ENCODE data around the gene KDM4C. TPM values are rescaled to one million over a fixed set of nuclear protein-coding genes. Genes with fewer than 3 reads are reported as not detected.
A peak's percentile ranks its signal among the peaks of the same experiment; 100 is the strongest.

Gene KDM4C
- total RNA-seq, 2 donors from 2014 or later, result 12.8 to 31.5 TPM

DNA sequence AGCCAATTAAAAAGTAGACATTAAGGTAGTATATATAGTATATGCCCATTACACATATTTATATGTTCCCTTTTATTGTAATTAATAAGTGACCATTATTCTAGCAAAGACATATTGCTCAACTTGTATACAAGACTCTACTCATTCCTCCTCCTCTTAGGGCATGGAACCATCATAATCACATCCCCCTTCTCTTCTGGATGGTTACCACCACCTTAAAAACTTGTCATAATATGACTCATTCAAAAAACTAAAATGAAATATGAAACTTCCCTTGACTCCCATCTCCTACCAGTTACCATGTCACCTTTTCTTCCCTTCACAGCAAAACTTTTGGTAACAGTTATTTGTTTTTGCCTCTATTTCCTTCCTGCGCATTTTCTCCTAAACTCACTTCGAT is 438.7 kb downstream of the KDM4C start:
- Histone ChIP-seq H3K4me3 (ENCODE audit: low read length) (no peak overlapping the region), H3K4me1 (ENCODE audit: control insufficient read depth, insufficient read depth, low read length) (no peaks in the 10 kb centered on the region), H3K36me3 (ENCODE audit: control insufficient read depth, insufficient read depth, low read length) (no peaks in the 10 kb centered on the region), H3K27ac (ENCODE audit: low read depth, low read length) (no peak overlapping the region), H3K9me3 (ENCODE audit: control insufficient read depth, low read length) (no peaks in the 10 kb centered on the region), H3K27me3 (ENCODE audit: control insufficient read depth, insufficient read depth, low read length, poor library complexity, severe bottlenecking) (no peaks in the 10 kb centered on the region), H3K9ac (ENCODE audit: extremely low read depth, low read length, poor library complexity, severe bottlenecking) (no peak overlapping the region)
- TF ChIP-seq, protein P1, sequence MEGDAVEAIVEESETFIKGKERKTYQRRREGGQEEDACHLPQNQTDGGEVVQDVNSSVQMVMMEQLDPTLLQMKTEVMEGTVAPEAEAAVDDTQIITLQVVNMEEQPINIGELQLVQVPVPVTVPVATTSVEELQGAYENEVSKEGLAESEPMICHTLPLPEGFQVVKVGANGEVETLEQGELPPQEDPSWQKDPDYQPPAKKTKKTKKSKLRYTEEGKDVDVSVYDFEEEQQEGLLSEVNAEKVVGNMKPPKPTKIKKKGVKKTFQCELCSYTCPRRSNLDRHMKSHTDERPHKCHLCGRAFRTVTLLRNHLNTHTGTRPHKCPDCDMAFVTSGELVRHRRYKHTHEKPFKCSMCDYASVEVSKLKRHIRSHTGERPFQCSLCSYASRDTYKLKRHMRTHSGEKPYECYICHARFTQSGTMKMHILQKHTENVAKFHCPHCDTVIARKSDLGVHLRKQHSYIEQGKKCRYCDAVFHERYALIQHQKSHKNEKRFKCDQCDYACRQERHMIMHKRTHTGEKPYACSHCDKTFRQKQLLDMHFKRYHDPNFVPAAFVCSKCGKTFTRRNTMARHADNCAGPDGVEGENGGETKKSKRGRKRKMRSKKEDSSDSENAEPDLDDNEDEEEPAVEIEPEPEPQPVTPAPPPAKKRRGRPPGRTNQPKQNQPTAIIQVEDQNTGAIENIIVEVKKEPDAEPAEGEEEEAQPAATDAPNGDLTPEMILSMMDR (conservative IDR thresholded peaks at IDR 0.05), result no peak
- Mint-ChIP-seq H3K9me3 (no peaks in the 10 kb centered on the region), H3K36me3 (ENCODE audit: low read depth) (no peaks in the 10 kb centered on the region), H3K4me3 (no peak overlapping the region), H3K27me3 (ENCODE audit: insufficient read depth) (peaks cover 2% of the 10 kb centered on the region), H3K27ac (no peak overlapping the region), H3K4me1 (peaks cover 18% of the 10 kb centered on the region)
- no peak for DNase-seq
- 94 to 98% methylated on average over 2 of the region's 2 CpGs for WGBS, 2 experiments (ENCODE audit: insufficient coverage in 1 of 2, insufficient read length in 1 of 2)

DNA sequence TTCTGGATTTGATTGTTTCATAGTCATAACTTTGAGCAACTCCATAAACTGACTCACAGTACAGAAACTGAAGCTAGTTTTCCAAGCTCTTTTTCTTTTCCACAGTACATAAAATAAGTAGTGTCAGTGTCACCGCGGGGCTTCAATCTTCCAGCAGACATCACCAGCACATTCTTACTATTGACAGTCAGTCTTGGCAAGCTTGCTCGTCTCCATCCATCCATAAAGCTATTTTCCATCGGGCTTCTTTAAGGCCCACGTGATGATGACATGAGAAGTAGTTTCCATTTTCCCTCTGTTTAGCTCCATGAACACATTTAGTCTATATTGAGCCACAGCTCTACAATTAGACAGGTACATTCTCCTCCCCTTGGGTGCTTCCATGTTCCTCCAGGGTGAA is 443.4 kb downstream of the KDM4C start:
- Mint-ChIP-seq H3K36me3 (ENCODE audit: low read depth) (no peaks in the 10 kb centered on the region), H3K4me1 (peaks cover 36% of the 10 kb centered on the region), H3K9me3 (no peaks in the 10 kb centered on the region), H3K27ac (no peak overlapping the region), H3K27me3 (ENCODE audit: insufficient read depth) (peaks cover 5% of the 10 kb centered on the region), H3K4me3 (no peak overlapping the region)
- Histone ChIP-seq H3K9me3 (ENCODE audit: control insufficient read depth, low read length) (no peaks in the 10 kb centered on the region), H3K9ac (ENCODE audit: extremely low read depth, low read length, poor library complexity, severe bottlenecking) (no peak overlapping the region), H3K27ac (ENCODE audit: low read depth, low read length) (no peak overlapping the region), H3K36me3 (ENCODE audit: control insufficient read depth, insufficient read depth, low read length) (no peaks in the 10 kb centered on the region), H3K4me3 (ENCODE audit: low read length) (no peak overlapping the region), H3K27me3 (ENCODE audit: control insufficient read depth, insufficient read depth, low read length, poor library complexity, severe bottlenecking) (no peaks in the 10 kb centered on the region), H3K4me1 (ENCODE audit: control insufficient read depth, insufficient read depth, low read length) (peaks cover 5% of the 10 kb centered on the region)
- TF ChIP-seq, protein P1 (conservative IDR thresholded peaks at IDR 0.05), result no peak
- WGBS, 2 experiments (ENCODE audit: insufficient coverage in 1 of 2, insufficient read length in 1 of 2), result 96 to 100% methylated on average over 5 of the region's 5 CpGs
- no peak for DNase-seq

DNA sequence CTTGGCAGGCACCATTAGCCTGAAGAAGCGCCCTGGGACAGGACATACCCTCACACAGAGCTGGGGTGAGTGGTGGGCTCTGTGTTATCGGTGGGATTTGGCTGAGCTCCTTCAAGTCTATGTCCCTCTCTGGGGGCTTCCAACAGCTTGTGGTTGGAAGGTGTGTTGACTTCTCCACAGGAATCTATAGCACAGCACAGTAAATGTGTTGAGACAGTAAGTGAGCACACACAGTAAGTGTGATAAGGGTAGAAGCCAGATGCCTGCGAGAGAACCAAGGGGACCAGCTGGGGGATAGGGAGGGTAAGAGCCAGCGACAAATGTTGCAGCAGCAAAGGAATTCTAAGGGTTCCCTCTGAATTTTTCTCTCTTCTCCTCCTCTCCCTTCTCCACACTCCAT is 448.0 kb downstream of the KDM4C start:
- H3K27me3 Mint-ChIP-seq (ENCODE audit: insufficient read depth), result peaks cover 34% of the 10 kb centered on the region
- TF ChIP-seq, protein P1 (conservative IDR thresholded peaks at IDR 0.05), result no peak
- H3K4me1 Mint-ChIP-seq, result peaks cover 26% of the 10 kb centered on the region
- no peaks in the 10 kb centered on the region for H3K9me3 Mint-ChIP-seq
- Histone ChIP-seq H3K4me1 (ENCODE audit: control insufficient read depth, insufficient read depth, low read length) (peaks cover 5% of the 10 kb centered on the region), H3K27me3 (ENCODE audit: control insufficient read depth, insufficient read depth, low read length, poor library complexity, severe bottlenecking) (peaks cover 12% of the 10 kb centered on the region), H3K27ac (ENCODE audit: low read depth, low read length) (no peak overlapping the region), H3K9me3 (ENCODE audit: control insufficient read depth, low read length) (no peaks in the 10 kb centered on the region), H3K36me3 (ENCODE audit: control insufficient read depth, insufficient read depth, low read length) (no peaks in the 10 kb centered on the region), H3K9ac (ENCODE audit: extremely low read depth, low read length, poor library complexity, severe bottlenecking) (no peak overlapping the region), H3K4me3 (ENCODE audit: low read length) (peak overlapping the region; percentile 39)
- peak; percentile 60 for DNase-seq
- WGBS, 2 experiments (ENCODE audit: insufficient coverage in 1 of 2, insufficient read length in 1 of 2), result 67 to 76% methylated on average over 2 to 4 of the region's 4 CpGs
- H3K27ac Mint-ChIP-seq, result no peak overlapping the region
- no peak overlapping the region for H3K4me3 Mint-ChIP-seq
- H3K36me3 Mint-ChIP-seq (ENCODE audit: low read depth), result no peaks in the 10 kb centered on the region

Data from endodermal cell (in vitro differentiated cells).